ENCODE data around the gene ACOT8.
"Not testable (repeated sequence)": the region's sequence is repeated elsewhere in the genome, so short reads cannot be mapped to it uniquely, and the experiment has no call there.

Gene ACOT8

GRCh38 chr20:45886590-45887345 lies 29.6 kb upstream of the ACOT8 start:
- DNase-seq: no peak

GRCh38 chr20:45883100-45883469 lies 25.9 kb upstream of the ACOT8 start:
- DNase-seq: no peak

GRCh38 chr20:45882469-45883099 lies 25.4 kb upstream of the ACOT8 start:
- no peak for DNase-seq

- DNase-seq: peak; percentile 93
Measured at GRCh38 chr20:45880988-45881788, 24.0 kb upstream of the ACOT8 start, which contains the start of gene ZSWIM1. ZSWIM1 (plus strand) TSS chr20:45881227; CDS start chr20:45882593, 1,366 bp downstream.

GRCh38 chr20:45878076-45878761 lies 21.0 kb upstream of the ACOT8 start:
- DNase-seq: no peak

GRCh38 chr20:45874576-45874975 lies 17.4 kb upstream of the ACOT8 start:
- DNase-seq: no peak

GRCh38 chr20:45874104-45874481 lies 16.9 kb upstream of the ACOT8 start:
- not testable (repeated sequence) for DNase-seq

GRCh38 chr20:45873409-45874103 lies 16.4 kb upstream of the ACOT8 start:
- DNase-seq: no peak

GRCh38 chr20:45872626-45873025 lies 15.4 kb upstream of the ACOT8 start:
- no peak for DNase-seq

- DNase-seq: no peak
Measured at GRCh38 chr20:45867819-45868176, 10.6 kb upstream of the ACOT8 start.

GRCh38 chr20:45867136-45867818 lies 10.1 kb upstream of the ACOT8 start:
- no peak for DNase-seq

- DNase-seq: no peak
Measured at GRCh38 chr20:45866454-45866853, 9.3 kb upstream of the ACOT8 start.

GRCh38 chr20:45863543-45864470 lies 6.6 kb upstream of the ACOT8 start:
- no peak for DNase-seq

GRCh38 chr20:45861221-45862075 lies 4.3 kb upstream of the ACOT8 start:
- no peak for DNase-seq

- no peak for DNase-seq
Measured at GRCh38 chr20:45860560-45861220, 3.5 kb upstream of the ACOT8 start.

- DNase-seq: no peak
Measured at GRCh38 chr20:45859916-45860315, 2.7 kb upstream of the ACOT8 start.

- no peak for DNase-seq
Measured at GRCh38 chr20:45857882-45858216, 657 bp upstream of the ACOT8 start.

GRCh38 chr20:45853484-45853883 lies 3.7 kb downstream of the ACOT8 start:
- no peak for DNase-seq

- no peak for DNase-seq
Measured at GRCh38 chr20:45852326-45852725, 4.9 kb downstream of the ACOT8 start.

Measured in NCI-H1417 treated with DMSO at 0.1 percent for 48 hours (cell line).